ENCODE data around the gene PSMB9.

DNA sequence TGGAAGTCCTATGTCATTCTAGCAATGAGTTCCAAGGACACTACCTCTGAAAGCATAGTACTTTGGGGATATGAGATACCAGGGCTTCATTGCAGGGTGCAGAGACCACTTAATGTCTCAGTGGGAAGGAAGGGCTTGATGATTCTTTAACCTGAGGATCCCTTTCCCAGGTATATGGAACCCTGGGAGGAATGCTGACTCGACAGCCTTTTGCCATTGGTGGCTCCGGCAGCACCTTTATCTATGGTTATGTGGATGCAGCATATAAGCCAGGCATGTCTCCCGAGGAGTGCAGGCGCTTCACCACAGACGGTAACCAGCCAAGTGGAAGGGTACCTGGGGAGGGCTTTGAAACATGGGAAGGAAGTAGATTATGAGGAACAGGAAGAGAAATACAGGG lies 4.2 kb downstream of the PSMB9 start:
- TF ChIP-seq, protein P1, sequence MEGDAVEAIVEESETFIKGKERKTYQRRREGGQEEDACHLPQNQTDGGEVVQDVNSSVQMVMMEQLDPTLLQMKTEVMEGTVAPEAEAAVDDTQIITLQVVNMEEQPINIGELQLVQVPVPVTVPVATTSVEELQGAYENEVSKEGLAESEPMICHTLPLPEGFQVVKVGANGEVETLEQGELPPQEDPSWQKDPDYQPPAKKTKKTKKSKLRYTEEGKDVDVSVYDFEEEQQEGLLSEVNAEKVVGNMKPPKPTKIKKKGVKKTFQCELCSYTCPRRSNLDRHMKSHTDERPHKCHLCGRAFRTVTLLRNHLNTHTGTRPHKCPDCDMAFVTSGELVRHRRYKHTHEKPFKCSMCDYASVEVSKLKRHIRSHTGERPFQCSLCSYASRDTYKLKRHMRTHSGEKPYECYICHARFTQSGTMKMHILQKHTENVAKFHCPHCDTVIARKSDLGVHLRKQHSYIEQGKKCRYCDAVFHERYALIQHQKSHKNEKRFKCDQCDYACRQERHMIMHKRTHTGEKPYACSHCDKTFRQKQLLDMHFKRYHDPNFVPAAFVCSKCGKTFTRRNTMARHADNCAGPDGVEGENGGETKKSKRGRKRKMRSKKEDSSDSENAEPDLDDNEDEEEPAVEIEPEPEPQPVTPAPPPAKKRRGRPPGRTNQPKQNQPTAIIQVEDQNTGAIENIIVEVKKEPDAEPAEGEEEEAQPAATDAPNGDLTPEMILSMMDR (IDR thresholded peaks at IDR 0.05; ENCODE audit: low read depth, low read length, poor library complexity, severe bottlenecking): no peak
- TF ChIP-seq EZH2phosphoT487 (IDR thresholded peaks at IDR 0.05; ENCODE audit: borderline replicate concordance, low read length): no peak
